Measurements from ENCODE around the gene AHRR. TPM values are rescaled to one million over a fixed set of nuclear protein-coding genes. Genes with fewer than 3 reads are reported as not detected.

AHRR gene
- total RNA-seq, 1 donor from 2014 or later: 11.3 TPM

GRCh38 chr5:420632-421286 is 99.2 kb downstream of the AHRR start:
- H3K4me1 ChIP-seq: peaks cover 9% of the 10 kb centered on the region
- H3K27ac ChIP-seq: no peak overlapping the region
- H3K9me3 ChIP-seq: no peaks in the 10 kb centered on the region
- intact Hi-C loops (cut with DNase I): no loop called here
- TF ChIP-seq POLR2A (IDR thresholded peaks at IDR 0.05) (no peak), POLR2AphosphoS5 (IDR thresholded peaks at IDR 0.05; ENCODE audit: insufficient read depth in 1 of 2, low read depth in 1 of 2) (no peak), CTCF (IDR thresholded peaks at IDR 0.05) (no peak)
- no peaks in the 10 kb centered on the region for H3K36me3 ChIP-seq
- no peaks in the 10 kb centered on the region for H3K27me3 ChIP-seq
- no peak for DNase-seq (ENCODE audit: extremely low spot score in 2 of 2)
- no peak overlapping the region for H3K4me3 ChIP-seq

GRCh38 chr5:421287-421880 is 99.9 kb downstream of the AHRR start:
- no peaks in the 10 kb centered on the region for H3K27me3 ChIP-seq
- peaks cover 3% of the 10 kb centered on the region for H3K4me1 ChIP-seq
- TF ChIP-seq POLR2A (IDR thresholded peaks at IDR 0.05) (no peak), CTCF (IDR thresholded peaks at IDR 0.05) (no peak)
- DNase-seq (ENCODE audit: extremely low spot score in 2 of 2): no peak
- no peak overlapping the region for H3K27ac ChIP-seq
- H3K9me3 ChIP-seq: no peaks in the 10 kb centered on the region
- no peak overlapping the region for H3K4me3 ChIP-seq
- intact Hi-C loops (cut with DNase I): no loop called here
- H3K36me3 ChIP-seq: no peaks in the 10 kb centered on the region

- DNase-seq (ENCODE audit: extremely low spot score in 2 of 2): no peak
- H3K4me3 ChIP-seq: no peak overlapping the region
- no peaks in the 10 kb centered on the region for H3K4me1 ChIP-seq
- H3K27ac ChIP-seq: no peak overlapping the region
- intact Hi-C loops (cut with DNase I): no loop called here
- no peak for TF ChIP-seq POLR2AphosphoS5 (IDR thresholded peaks at IDR 0.05; ENCODE audit: insufficient read depth in 1 of 2, low read depth in 1 of 2)
- no peak for TF ChIP-seq POLR2A (IDR thresholded peaks at IDR 0.05)
- TF ChIP-seq CTCF (IDR thresholded peaks at IDR 0.05): no peak
- H3K27me3 ChIP-seq: no peaks in the 10 kb centered on the region
- H3K9me3 ChIP-seq: no peaks in the 10 kb centered on the region
- no peaks in the 10 kb centered on the region for H3K36me3 ChIP-seq
Observed at GRCh38 chr5:421901-422300, 100.4 kb downstream of the AHRR start.

- Histone ChIP-seq H3K27me3 (no peaks in the 10 kb centered on the region), H3K4me1 (no peaks in the 10 kb centered on the region), H3K4me3 (no peak overlapping the region), H3K9me3 (no peaks in the 10 kb centered on the region), H3K27ac (no peak overlapping the region), H3K36me3 (no peaks in the 10 kb centered on the region)
- TF ChIP-seq POLR2A (IDR thresholded peaks at IDR 0.05) (no peak), POLR2AphosphoS5 (IDR thresholded peaks at IDR 0.05; ENCODE audit: insufficient read depth in 1 of 2, low read depth in 1 of 2) (no peak), CTCF (IDR thresholded peaks at IDR 0.05) (no peak)
- no peak for DNase-seq (ENCODE audit: extremely low spot score in 2 of 2)
- intact Hi-C loops (cut with DNase I): no loop called here
Observed at GRCh38 chr5:422323-423232, 101.1 kb downstream of the AHRR start.

- no peak for DNase-seq (ENCODE audit: extremely low spot score in 2 of 2)
- Histone ChIP-seq H3K4me1 (no peaks in the 10 kb centered on the region), H3K4me3 (no peak overlapping the region), H3K9me3 (no peaks in the 10 kb centered on the region), H3K27ac (no peak overlapping the region), H3K27me3 (no peaks in the 10 kb centered on the region), H3K36me3 (no peaks in the 10 kb centered on the region)
- intact Hi-C loops (cut with DNase I): no loop called here
- TF ChIP-seq CTCF (IDR thresholded peaks at IDR 0.05) (no peak), POLR2A (IDR thresholded peaks at IDR 0.05) (no peak), POLR2AphosphoS5 (IDR thresholded peaks at IDR 0.05; ENCODE audit: insufficient read depth in 1 of 2, low read depth in 1 of 2) (no peak)
Observed at GRCh38 chr5:423233-423565, 101.7 kb downstream of the AHRR start.
